Measurements from ENCODE around the gene UNC5B. TPM values are rescaled to one million over a fixed set of nuclear protein-coding genes. Genes with fewer than 3 reads are reported as not detected.
A peak's percentile ranks its signal among the peaks of the same experiment; 100 is the strongest.

The UNC5B gene
- total RNA-seq, 1 donor from 2014 or later = not detected

DNA sequence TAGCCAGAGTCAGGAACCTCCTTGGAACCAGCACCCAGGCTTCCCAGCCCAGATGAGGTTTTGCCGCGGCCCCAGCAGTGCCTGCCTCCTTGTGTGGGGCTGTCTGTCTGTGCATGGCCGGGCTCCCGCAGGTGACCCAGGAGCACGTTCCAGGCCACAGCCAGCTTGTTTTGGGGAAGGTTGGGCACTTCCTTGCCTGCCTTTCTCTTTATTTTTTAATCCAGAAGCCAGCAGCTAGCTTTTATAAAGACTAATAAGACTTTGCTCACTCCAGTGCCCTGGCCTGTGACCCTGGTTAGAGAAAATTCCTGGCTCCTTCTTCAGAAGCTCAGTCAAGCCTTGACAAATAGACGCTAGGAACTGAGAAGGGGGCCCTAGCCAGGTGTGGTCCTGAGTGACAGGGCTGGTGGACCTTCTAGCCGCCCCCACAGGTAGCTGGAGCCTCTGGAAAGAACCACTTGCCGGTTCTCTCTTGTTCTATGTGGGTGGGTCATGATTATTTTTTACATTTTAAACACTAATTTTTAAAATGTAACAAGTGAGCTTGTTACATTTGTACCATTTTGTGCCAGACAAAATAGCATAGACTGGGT lies 107.5 kb downstream of the UNC5B start:
- H3K4me1 Mint-ChIP-seq = peaks cover 12% of the 10 kb centered on the region
- TF ChIP-seq CTCF (IDR thresholded peaks at IDR 0.05) = no peak
- H3K27ac Mint-ChIP-seq = peak overlapping the region; percentile 80
- ChIA-PET CTCF (interaction anchor here (0.7 to 9.5 kb wide), 22 partner anchors 12 to 729 kb away, joined by 3 to 109 read pairs (median 5); partner anchors contain the start of gene CDH23), POLR2A (interaction anchor here (0.6 to 3.7 kb wide), 8 partner anchors 40 to 457 kb away, joined by 3 to 34 read pairs (median 4); no protein-coding TSS in a partner anchor)
- intact Hi-C loops (cut with micrococcal nuclease) = loop anchor here (1.0 to 5.0 kb wide), 10 partner anchors 37 to 1015 kb away; partner anchors contain the start of gene VSIR
- no peak for DNase-seq
- no peaks in the 10 kb centered on the region for H3K9me3 Mint-ChIP-seq
- H3K4me3 Mint-ChIP-seq = peak overlapping the region; percentile 96
- H3K27me3 Mint-ChIP-seq = no peaks in the 10 kb centered on the region
- ATAC-seq (ENCODE audit: low read depth) = no peak
- H3K36me3 Mint-ChIP-seq (ENCODE audit: low read depth) = peaks cover 19% of the 10 kb centered on the region

DNA sequence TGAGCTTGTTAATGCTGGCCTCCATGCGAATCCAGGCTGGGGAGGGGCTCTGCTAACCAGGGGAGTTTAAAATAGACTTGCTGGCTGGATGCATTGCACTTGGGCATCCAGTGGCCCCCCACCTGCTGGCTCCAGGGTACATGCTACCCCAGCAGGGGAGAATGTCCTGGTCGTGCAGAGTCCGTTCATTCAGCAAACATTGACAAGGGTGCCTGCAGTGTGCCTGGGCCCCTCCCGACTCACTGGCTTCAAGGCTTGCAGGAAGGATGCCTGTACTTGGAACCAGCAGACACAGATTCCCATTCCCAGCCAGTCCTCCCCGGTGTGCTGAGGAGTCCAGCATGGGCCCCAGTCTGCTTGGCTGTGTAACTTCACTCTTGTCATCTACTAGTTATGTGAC lies 108.2 kb downstream of the UNC5B start:
- Mint-ChIP-seq H3K27me3 (no peaks in the 10 kb centered on the region), H3K4me1 (peaks cover 12% of the 10 kb centered on the region), H3K4me3 (peak overlapping the region; percentile 12), H3K9me3 (no peaks in the 10 kb centered on the region), H3K27ac (no peak overlapping the region), H3K36me3 (ENCODE audit: low read depth) (peaks cover 22% of the 10 kb centered on the region)
- ChIA-PET CTCF (interaction anchor here (1.0 to 9.5 kb wide), 12 partner anchors 18 to 728 kb away, joined by 3 to 109 read pairs (median 12); partner anchors contain the start of gene CDH23), POLR2A (interaction anchor here (0.6 to 3.7 kb wide), 5 partner anchors 39 to 456 kb away, joined by 3 to 34 read pairs (median 8); no protein-coding TSS in a partner anchor)
- no peak for DNase-seq
- intact Hi-C loops (cut with micrococcal nuclease) = loop anchor here (5.0 kb wide), 1 partner anchor 37 kb away; no protein-coding TSS in a partner anchor
- ATAC-seq (ENCODE audit: low read depth) = no peak
- no peak for TF ChIP-seq CTCF (IDR thresholded peaks at IDR 0.05)

DNA sequence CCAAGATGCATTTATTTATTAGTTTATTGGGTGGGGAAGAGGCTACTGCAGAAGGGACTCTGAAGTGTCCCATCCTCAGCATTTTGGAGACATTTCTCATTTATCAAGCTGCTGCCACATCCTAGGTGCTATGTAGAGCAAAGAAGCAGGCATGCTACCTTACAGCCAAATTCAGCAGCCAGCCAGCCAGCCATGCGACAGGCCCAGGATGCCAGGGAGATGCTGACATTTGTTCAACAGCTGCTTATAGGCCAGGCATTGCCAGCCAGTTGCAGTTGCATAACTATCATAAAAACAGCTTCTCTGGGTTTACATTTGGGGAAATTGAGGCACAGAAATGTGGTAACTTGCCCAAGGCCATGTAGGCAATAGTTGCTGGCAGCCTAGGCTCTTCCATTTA lies 109.0 kb downstream of the UNC5B start:
- Mint-ChIP-seq H3K9me3 (no peaks in the 10 kb centered on the region), H3K4me3 (no peak overlapping the region), H3K4me1 (peaks cover 12% of the 10 kb centered on the region), H3K27me3 (no peaks in the 10 kb centered on the region), H3K36me3 (ENCODE audit: low read depth) (peaks cover 22% of the 10 kb centered on the region), H3K27ac (no peak overlapping the region)
- TF ChIP-seq CTCF (IDR thresholded peaks at IDR 0.05) = no peak
- ChIA-PET CTCF (interaction anchor here (3.1 to 7.4 kb wide), 2 partner anchors 63 to 387 kb away, joined by 9 to 46 read pairs; no protein-coding TSS in a partner anchor), POLR2A (interaction anchor here (3.7 kb wide), 1 partner anchor 56 kb away, joined by 34 read pairs; no protein-coding TSS in a partner anchor)
- intact Hi-C loops (cut with micrococcal nuclease) = loop anchor here (5.0 kb wide), 1 partner anchor 36 kb away; no protein-coding TSS in a partner anchor
- no peak for ATAC-seq (ENCODE audit: low read depth)
- no peak for DNase-seq

DNA sequence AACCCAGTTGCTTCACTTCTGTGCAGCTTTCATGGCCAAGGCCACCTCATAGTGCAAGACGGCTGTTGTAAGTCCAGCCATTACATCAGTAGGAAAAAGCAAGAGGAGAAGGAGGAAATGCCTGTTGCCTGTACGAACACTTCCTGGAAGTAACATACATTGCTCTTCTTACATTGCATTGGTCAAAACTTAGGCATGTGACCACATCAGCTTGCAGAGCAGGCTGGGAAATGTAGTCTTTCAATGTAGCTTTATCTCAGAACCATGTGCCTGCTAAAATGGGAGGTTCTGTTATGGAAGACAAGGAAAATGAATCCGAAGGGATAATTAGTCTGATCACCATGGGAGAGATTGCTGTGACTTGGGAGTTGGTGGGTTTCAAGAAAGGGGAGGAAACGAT lies 111.0 kb downstream of the UNC5B start:
- no peak for DNase-seq
- TF ChIP-seq CTCF (IDR thresholded peaks at IDR 0.05) = no peak

GRCh38 chr10:71324743-71325142 lies 112.4 kb downstream of the UNC5B start:
- Mint-ChIP-seq H3K36me3 (ENCODE audit: low read depth) (peaks cover 31% of the 10 kb centered on the region), H3K27me3 (no peaks in the 10 kb centered on the region), H3K9me3 (no peaks in the 10 kb centered on the region), H3K27ac (no peak overlapping the region), H3K4me3 (no peak overlapping the region), H3K4me1 (peaks cover 3% of the 10 kb centered on the region)
- DNase-seq (no peak), ATAC-seq (ENCODE audit: low read depth) (no peak)
- ChIA-PET POLR2A (no interaction called here), CTCF (no interaction called here)
- no peak for TF ChIP-seq CTCF (IDR thresholded peaks at IDR 0.05)
- intact Hi-C loops (cut with micrococcal nuclease) = loop anchor here (5.0 kb wide), 1 partner anchor 33 kb away; no protein-coding TSS in a partner anchor

More for the DNA sequence above, 111.0 kb downstream of the UNC5B start:
- intact Hi-C loops (cut with micrococcal nuclease) = loop anchor here (5.0 kb wide), 1 partner anchor 34 kb away; no protein-coding TSS in a partner anchor
- peaks cover 12% of the 10 kb centered on the region for H3K4me1 Mint-ChIP-seq
- H3K27me3 Mint-ChIP-seq = no peaks in the 10 kb centered on the region
- no peak for ATAC-seq (ENCODE audit: low read depth)
- no peak overlapping the region for H3K27ac Mint-ChIP-seq
- ChIA-PET CTCF (interaction anchor here (1.4 kb wide), 1 partner anchor 61 kb away, joined by 3 read pairs; no protein-coding TSS in a partner anchor), POLR2A (no interaction called here)
- H3K36me3 Mint-ChIP-seq (ENCODE audit: low read depth) = peaks cover 30% of the 10 kb centered on the region
- no peak overlapping the region for H3K4me3 Mint-ChIP-seq
- H3K9me3 Mint-ChIP-seq = no peaks in the 10 kb centered on the region

Measured in activated B cell treated with CpG ODN at 0.5 μM for 24 hours (primary cell).